Keratinocyte (primary cell): Measurements from ENCODE around the gene U2SURP. TPM values are rescaled to one million over a fixed set of nuclear protein-coding genes. Genes with fewer than 3 reads are reported as not detected.
"Not testable (repeated sequence)": the region's sequence is repeated elsewhere in the genome, so short reads cannot be mapped to it uniquely, and the experiment has no call there.

Experiments
- DNase-seq: peaks from one replicate; pipeline ENCODE4 v3.0.0-alpha.2; 2011; ENCODE audit warnings: low read depth, missing footprints, low spot score
- FAIRE-seq: peaks from 2 replicates; lab custom pipeline; 2011; peaks lifted over from hg19 to GRCh38; lab: Jason Lieb, UNC
- H2AFZ ChIP-seq: 2 replicates; pipeline ENCODE4 v1.6.0; 2012; ENCODE audit warnings: low read length, control low read depth, inconsistent platforms; ENCODE audit not compliant: control insufficient read depth
- H3K27ac ChIP-seq: 2 replicates; pipeline ENCODE4 v1.5.1; 2011; ENCODE audit warnings: low read length; ENCODE audit not compliant: control insufficient read depth, insufficient read depth
- H3K27me3 ChIP-seq: 3 replicates; pipeline ENCODE4 v1.6.0; 2011; ENCODE audit warnings: low read length; ENCODE audit not compliant: control insufficient read depth, insufficient read depth; ENCODE audit errors: extremely low read depth
- H3K36me3 ChIP-seq, 2 experiments: 2 replicates in 1 of 2; 3 replicates in 1 of 2; pipeline ENCODE4 v1.5.1; 2011; ENCODE audit warnings: low read length in 2 of 2, mild to moderate bottlenecking in 1 of 2; ENCODE audit not compliant: control insufficient read depth in 2 of 2, insufficient read depth in 2 of 2; ENCODE audit errors: extremely low read depth in 1 of 2
- H3K4me1 ChIP-seq: 3 replicates; pipeline ENCODE4 v1.5.1; 2011; ENCODE audit warnings: low read length; ENCODE audit not compliant: control insufficient read depth, insufficient read depth; ENCODE audit errors: extremely low read depth
- H3K4me2 ChIP-seq: 3 replicates; pipeline ENCODE4 v1.6.0; 2011; ENCODE audit warnings: low read depth, low read length; ENCODE audit not compliant: control insufficient read depth, insufficient read depth; ENCODE audit errors: extremely low read depth
- H3K4me3 ChIP-seq, 3 experiments: fragments of 200-600 bp in 1 of 3; sonication (generic) in 1 of 3; 2 replicates in 2 of 3; 3 replicates in 1 of 3; pipeline ENCODE4 v1.5.1; 2011 to 2016; ENCODE audit warnings: low read length in 3 of 3, mild to moderate bottlenecking in 3 of 3, control low read depth in 2 of 3, inconsistent platforms in 1 of 3, low read depth in 1 of 3, mixed read lengths in 1 of 3, mixed run types in 1 of 3, moderate library complexity in 1 of 3; ENCODE audit not compliant: control insufficient read depth in 2 of 3, insufficient read depth in 2 of 3; ENCODE audit errors: extremely low read depth in 1 of 3
- H3K79me2 ChIP-seq: 2 replicates; pipeline ENCODE4 v1.6.0; 2012; ENCODE audit warnings: low read length; ENCODE audit not compliant: control insufficient read depth, insufficient read depth
- H3K9ac ChIP-seq: 3 replicates; pipeline ENCODE4 v1.6.0; 2011; ENCODE audit warnings: low read length; ENCODE audit not compliant: control insufficient read depth, insufficient read depth; ENCODE audit errors: extremely low read depth
- H3K9me1 ChIP-seq: 3 replicates; pipeline ENCODE4 v1.6.0; 2011; ENCODE audit warnings: low read length; ENCODE audit not compliant: control insufficient read depth, insufficient read depth; ENCODE audit errors: extremely low read depth
- H3K9me3 ChIP-seq: 2 replicates; pipeline ENCODE4 v1.5.1; 2012; ENCODE audit warnings: low read depth, low read length; ENCODE audit not compliant: control insufficient read depth
- H4K20me1 ChIP-seq: 3 replicates; pipeline ENCODE4 v1.6.0; 2011; ENCODE audit warnings: low read length; ENCODE audit not compliant: control insufficient read depth, insufficient read depth; ENCODE audit errors: extremely low read depth
- EZH2 ChIP-seq: IDR thresholded peaks from one replicate; pipeline ENCODE4 v1.6.1; 2012; ENCODE audit warnings: inconsistent platforms, mild to moderate bottlenecking, low read length, moderate library complexity
- dilution Hi-C: fragments of 300-500 bp; cut with MboI; formaldehyde crosslinking; loops from one replicate; pipeline ENCODE4 v1.7.0; 2020; ENCODE audit warnings: low sequenced_read_pairs; ENCODE audit not compliant: extremely low pct_ligation_motif_present
- polyA plus RNA-seq, 5 experiments: library from polyadenylated mRNA; depleted of rRNA in 3 of 5; stranded (reverse) in 3 of 5; stranded (forward) in 1 of 5; unstranded in 1 of 5; fragments of >200 nt; gene quantifications; 1 replicate in 1 of 5; 2 replicates in 3 of 5; 3 replicates in 1 of 5; pipeline versions ENCODE4 v1.2.1 to v1.2.3, GENCODE V29; 2011 to 2012; ENCODE audit warnings: missing spikeins in 2 of 5, low read depth in 1 of 5, low replicate concordance in 1 of 5
- TF ChIP-seq, protein P1 (sequence below), 3 experiments: IDR thresholded peaks in 1 of 3; conservative IDR thresholded peaks in 1 of 3; optimal IDR thresholded peaks in 1 of 3; 2 replicates in 2 of 3; 3 replicates in 1 of 3; pipeline versions ENCODE3 to v1.5.1; 2011; ENCODE audit warnings: low read length in 3 of 3, mild to moderate bottlenecking in 3 of 3, moderate library complexity in 2 of 3, control low read depth in 1 of 3, inconsistent platforms in 1 of 3; ENCODE audit not compliant: insufficient read depth in 2 of 3; ENCODE audit errors: extremely low read depth in 1 of 3

Gene U2SURP
- polyA plus RNA-seq, 1 donor (not counting 4 experiments of a cell fraction or from before 2014, with no cell fraction given) = 75.9 TPM

DNA sequence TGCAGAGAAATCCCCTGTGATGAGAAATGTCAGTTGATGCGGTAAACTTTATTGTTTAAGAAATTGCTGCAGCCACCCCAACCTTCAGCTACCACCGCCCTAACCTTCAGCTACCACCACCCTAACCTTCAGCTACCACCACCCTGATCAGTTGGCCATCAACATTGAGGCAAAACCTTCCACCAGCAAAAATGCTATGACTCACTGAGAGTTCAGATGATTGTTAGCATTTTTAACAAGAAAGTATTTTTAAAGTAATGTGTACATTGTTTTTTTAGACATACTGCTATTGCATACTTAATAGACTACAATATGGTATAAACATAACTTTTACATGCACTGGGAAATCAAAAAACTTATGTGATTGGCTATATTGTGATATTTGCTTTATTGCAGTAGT, 30.0 kb downstream of the U2SURP start:
- Histone ChIP-seq H4K20me1 (no peaks in the 10 kb centered on the region), H3K9me1 (no peaks in the 10 kb centered on the region), H3K4me1 (no peaks in the 10 kb centered on the region), H3K9me3 (no peaks in the 10 kb centered on the region), H2AFZ (no peak overlapping the region), H3K79me2 (no peaks in the 10 kb centered on the region), H3K27me3 (no peaks in the 10 kb centered on the region), H3K36me3 (peaks cover 6 to 13% of the 10 kb centered on the region in 2 experiments), H3K4me2 (no peak overlapping the region), H3K4me3 (no peak overlapping the region), H3K9ac (no peak overlapping the region), H3K27ac (no peak overlapping the region)
- no peak for TF ChIP-seq EZH2
- TF ChIP-seq, protein P1, sequence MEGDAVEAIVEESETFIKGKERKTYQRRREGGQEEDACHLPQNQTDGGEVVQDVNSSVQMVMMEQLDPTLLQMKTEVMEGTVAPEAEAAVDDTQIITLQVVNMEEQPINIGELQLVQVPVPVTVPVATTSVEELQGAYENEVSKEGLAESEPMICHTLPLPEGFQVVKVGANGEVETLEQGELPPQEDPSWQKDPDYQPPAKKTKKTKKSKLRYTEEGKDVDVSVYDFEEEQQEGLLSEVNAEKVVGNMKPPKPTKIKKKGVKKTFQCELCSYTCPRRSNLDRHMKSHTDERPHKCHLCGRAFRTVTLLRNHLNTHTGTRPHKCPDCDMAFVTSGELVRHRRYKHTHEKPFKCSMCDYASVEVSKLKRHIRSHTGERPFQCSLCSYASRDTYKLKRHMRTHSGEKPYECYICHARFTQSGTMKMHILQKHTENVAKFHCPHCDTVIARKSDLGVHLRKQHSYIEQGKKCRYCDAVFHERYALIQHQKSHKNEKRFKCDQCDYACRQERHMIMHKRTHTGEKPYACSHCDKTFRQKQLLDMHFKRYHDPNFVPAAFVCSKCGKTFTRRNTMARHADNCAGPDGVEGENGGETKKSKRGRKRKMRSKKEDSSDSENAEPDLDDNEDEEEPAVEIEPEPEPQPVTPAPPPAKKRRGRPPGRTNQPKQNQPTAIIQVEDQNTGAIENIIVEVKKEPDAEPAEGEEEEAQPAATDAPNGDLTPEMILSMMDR (optimal IDR thresholded peaks at IDR 0.05 in 1 of 3, IDR thresholded peaks at IDR 0.05 in 1 of 3, conservative IDR thresholded peaks at IDR 0.05 in 1 of 3; ENCODE audit: extremely low read depth in 1 of 3, insufficient read depth in 2 of 3, low read length in 3 of 3) = no peak
- DNase-seq (no peak), FAIRE-seq (no peak)
- dilution Hi-C loops = no loop called here

DNA sequence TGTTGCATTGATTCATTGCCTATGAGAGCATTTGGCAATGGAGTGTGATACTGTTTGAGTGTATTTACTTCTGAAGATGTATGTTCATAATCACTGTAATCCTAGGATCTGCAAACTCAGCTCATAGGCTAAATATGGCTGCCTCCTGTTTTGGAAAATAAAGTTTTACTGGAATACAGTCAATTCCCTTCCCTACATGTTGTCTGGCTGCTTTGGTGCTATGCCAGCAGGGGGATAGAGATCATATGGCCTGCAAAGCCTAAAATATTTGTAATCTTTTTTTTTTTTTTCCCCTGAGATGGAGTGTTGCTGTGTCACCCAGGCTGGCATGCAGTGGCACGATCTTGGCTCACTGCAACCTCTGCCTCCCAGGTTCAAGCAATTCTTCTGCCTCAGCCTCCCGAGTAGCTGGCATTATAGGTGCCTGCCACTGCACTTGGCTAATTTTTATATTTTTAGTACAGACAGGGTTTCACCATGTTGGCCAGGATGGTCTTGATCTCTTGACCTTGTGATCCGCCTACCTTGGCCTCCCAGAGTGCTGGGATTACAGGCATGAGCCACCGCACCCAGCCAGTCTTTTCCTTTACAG, 30.5 kb downstream of the U2SURP start:
- H3K9me3 ChIP-seq, H2AFZ ChIP-seq, H3K4me2 ChIP-seq, H3K9me1 ChIP-seq, H3K27me3 ChIP-seq, H3K4me1 ChIP-seq, DNase-seq, H3K79me2 ChIP-seq, H3K9ac ChIP-seq, H3K4me3 ChIP-seq, H3K27ac ChIP-seq, dilution Hi-C loops, H4K20me1 ChIP-seq, FAIRE-seq: not testable (repeated sequence)
- peaks cover 6 to 11% of the 10 kb centered on the region in 2 experiments for H3K36me3 ChIP-seq
